NCI-H345 treated with DMSO at 0.1 percent for 48 hours (cell line): ENCODE data around the gene VAT1L.
"Not testable (repeated sequence)": the region's sequence is repeated elsewhere in the genome, so short reads cannot be mapped to it uniquely, and the experiment has no call there.

Experiments
- DNase-seq: peaks from one replicate; lab custom pipeline; 2025; ENCODE audit not compliant: unreplicated experiment; lab: John Stamatoyannopoulos, UW

VAT1L gene

DNA sequence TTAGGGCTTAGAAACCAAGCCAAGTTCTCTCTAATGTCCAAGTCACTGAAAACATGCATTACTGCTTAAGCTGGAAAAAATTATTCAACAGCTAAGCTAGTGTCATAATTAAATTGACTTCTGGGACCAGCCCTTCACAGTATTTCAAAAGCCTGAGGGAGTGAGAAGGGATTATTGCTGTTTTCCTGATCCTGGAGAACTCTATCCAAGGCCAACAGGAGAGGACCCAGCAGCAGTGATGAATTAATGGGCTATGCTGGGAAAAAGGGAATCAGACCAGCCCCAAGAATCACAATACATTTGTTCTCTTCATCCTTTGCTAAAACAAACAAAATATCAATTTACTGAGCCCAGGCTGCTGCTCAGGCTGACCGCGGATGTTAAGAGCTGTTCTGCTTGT is 199.4 kb downstream of the VAT1L start:
- no peak for DNase-seq

GRCh38 chr16:77989846-77990245 is 201.5 kb downstream of the VAT1L start:
- no peak for DNase-seq

DNA sequence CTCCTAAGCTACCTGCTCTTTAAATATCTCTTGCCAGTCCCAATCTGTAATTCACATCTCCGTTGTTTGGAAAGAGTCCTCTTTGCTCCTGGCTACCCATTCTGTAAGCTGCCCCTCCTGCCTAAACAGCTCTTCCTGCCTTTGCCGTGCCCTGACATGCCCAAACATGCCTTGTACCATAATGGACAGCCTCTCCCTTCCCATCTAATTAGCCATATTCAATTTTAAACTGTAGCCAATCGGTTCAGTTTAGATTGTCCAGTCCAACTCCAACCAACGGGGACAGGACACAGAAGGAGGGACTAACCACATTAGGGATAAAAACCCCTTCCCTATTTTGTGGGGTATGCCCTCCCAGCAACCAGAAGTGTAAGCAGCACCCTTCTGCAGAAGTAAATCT is 203.3 kb downstream of the VAT1L start:
- no peak for DNase-seq

- DNase-seq = not testable (repeated sequence)
Measured at GRCh38 chr16:77992381-77992780, 204.0 kb downstream of the VAT1L start.

DNA sequence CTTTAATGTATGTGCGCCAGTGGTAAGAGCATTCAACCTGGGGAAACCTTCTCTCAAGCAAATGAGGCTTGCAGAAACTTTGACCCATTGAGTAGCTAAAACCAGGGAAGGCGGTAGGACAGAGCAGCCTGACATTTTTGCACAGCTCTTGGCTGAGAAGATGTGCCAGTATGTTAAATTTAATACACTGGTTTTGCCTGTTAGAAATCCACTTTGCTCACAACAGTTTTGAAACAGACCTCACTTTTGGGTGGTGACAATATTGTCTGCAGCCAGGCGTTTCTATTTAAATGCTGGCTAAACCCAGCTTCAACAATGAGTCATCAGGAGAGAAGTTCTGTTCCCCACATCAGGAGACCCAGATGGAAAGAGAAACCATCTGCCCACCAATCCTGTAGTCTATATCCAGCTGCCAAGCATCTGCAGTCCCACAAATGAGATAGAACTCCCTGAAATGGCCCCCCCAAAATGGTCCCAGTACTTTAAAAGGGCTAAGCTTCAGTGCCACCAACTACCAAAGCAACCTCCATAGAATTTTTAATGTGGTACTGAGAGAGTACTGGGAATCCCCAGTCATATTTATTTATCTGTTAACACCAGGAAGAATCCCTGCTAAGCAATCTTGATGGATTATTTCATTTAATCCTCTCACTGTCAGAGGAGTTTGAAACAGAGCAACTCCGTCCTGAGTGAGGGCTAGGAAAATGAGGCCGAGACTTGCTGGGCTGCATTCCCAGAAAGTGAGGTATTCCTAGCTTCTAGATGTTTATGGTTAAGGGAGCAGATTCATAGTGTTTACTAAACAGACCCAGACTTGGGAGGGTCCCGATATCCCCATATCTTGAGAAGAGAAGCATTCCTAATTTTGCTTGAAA is 205.0 kb downstream of the VAT1L start:
- DNase-seq = no peak

- DNase-seq = no peak
Measured at GRCh38 chr16:77995843-77996455, 207.6 kb downstream of the VAT1L start.

DNA sequence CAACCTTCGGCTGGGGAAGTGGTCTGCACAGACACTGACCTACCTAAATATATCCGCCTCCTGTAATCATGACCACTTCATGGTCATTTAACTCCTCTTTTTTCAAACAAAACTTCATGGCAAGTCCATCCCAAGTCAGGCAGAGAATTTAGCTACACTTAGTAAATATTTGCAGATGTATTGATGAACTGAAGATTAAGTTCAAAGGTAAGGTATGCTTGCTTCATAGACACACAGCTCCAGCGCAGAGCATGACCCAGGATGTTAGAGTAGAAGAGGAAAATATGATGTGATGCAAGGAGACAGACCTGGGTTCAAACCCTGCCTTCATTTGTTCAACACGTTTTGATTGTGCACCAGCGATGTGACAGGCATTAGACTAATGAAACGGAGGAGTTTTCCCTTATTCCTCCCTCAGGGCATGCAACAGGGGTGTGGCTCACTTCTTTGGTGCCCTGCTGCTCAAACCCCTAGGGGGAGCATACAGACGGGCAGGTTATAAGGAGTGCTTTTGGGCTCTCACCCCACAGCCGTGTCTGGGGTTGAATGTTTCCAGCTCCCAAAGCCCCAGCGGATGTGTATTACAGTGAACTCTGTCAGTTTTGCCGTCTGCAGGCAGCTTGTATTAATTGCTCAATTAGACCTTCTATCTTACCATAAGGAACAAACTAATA is 210.1 kb downstream of the VAT1L start:
- no peak for DNase-seq

- no peak for DNase-seq
Measured at GRCh38 chr16:78001451-78002025, 213.2 kb downstream of the VAT1L start.

DNA sequence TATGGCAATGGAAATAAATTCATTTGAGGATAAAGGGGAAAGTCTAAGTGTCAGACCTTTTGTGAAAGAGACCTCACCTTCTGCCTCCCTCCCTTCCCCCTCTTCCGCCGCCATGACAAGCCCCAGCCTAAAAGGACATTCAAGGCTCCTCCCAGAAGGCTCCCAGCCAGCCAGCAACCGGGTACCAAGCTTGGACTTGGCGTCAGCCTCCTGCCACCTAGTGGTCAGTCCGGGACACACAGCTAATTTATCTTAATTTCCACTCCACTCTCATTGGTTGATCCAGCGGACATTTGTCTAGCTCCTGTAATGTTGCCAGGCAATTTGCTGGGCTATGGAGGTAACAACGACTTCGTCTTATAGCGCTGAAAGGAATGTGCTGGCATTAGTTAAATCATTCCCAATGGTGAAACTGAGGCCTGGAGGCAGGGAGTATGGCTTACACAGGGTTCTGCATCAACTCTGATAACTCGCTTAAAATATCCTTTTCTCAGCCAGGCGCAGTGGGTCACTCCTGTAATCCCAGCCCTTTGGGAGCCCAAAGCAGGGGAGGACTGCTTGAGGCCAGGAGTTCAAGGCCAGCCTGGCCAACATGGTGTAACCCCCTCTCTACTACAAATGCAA is 214.7 kb downstream of the VAT1L start:
- DNase-seq = peak; percentile 67

DNA sequence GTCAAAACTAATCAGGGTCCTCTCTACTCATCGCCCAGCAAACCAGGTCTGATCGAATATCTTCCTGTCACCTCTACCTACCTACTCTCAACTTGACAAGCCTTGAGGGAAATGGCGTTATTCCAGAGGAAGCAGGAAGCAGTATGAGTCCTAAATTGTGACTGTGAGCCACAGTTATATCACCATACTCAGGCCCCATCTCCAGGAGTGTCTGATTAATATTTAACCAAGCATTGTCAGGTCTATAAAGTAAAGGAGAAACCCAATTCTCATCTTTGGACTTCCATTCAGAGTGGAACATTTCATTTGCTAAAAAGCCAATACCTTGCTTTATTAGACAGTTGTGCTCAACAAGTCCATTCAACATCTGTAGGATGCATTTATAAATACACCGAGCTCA is 216.2 kb downstream of the VAT1L start:
- no peak for DNase-seq

DNA sequence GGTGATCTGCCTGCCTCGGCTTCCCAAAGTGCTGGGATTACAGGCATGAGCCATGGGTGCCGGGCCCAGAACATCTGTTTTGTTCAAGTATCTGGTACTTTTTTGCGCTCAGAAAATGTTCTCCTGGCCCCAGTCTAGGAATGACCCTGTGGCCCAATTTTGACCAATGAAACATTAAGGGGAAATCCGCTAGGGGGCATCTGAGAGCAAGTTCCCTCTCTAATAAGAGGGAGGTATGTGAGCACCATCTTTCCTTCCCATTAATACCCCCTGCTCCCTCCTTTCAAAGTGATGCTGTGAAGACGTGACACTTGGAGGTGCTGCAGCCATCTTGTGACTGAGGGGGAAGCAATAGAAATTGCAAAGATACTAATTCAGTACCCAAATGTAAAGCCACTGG is 217.5 kb downstream of the VAT1L start:
- no peak for DNase-seq

DNA sequence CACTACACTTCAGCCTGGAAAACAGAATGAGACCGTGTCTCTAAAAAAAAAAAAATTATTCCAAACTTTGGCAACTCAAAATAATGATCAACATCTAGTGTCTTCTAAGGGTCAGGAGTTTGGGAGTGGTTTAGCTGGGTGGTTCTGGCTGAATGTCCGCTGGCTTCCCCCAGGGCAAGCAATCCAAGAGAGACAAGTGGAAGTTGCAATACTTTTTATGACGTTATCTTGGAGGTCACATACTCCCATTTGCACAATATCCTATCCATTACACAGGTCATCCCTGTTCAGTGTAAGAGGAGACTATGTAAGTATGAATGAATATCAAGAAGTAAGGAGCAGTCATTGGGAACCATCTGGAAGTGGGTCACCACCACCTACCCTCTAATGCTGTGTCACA is 218.8 kb downstream of the VAT1L start:
- no peak for DNase-seq

GRCh38 chr16:78022347-78023060 is 234.1 kb downstream of the VAT1L start, which contains the start of gene CLEC3A:
CLEC3A (plus strand) TSS chr16:78022548; CDS start chr16:78022627, 79 bp downstream.
- no peak for DNase-seq

GRCh38 chr16:78024159-78024558 is 235.8 kb downstream of the VAT1L start:
- DNase-seq = no peak

GRCh38 chr16:78025631-78026030 is 237.3 kb downstream of the VAT1L start:
- no peak for DNase-seq

DNA sequence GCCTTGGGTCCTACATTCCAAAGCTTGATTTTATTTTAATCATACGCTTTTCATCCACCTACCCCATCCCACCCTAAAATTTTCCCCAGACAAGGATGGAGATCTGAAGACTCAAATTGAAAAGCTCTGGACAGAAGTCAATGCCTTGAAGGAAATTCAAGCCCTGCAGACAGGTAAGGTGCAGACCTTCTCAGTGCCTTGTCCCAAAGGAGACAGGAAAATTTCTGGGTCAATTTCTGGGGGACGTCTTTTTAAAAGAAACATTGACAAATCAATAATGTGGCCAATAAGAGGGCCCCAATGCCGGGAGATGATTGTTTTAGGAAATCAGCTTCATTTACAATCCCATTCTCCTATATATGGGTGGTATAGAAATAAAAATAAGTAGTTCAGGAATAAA is 239.7 kb downstream of the VAT1L start:
- no peak for DNase-seq
